ENCODE results near the gene FLOT2.
"Not testable (repeated sequence)": the region's sequence is repeated elsewhere in the genome, so short reads cannot be mapped to it uniquely, and the experiment has no call there.

Gene FLOT2

DNA sequence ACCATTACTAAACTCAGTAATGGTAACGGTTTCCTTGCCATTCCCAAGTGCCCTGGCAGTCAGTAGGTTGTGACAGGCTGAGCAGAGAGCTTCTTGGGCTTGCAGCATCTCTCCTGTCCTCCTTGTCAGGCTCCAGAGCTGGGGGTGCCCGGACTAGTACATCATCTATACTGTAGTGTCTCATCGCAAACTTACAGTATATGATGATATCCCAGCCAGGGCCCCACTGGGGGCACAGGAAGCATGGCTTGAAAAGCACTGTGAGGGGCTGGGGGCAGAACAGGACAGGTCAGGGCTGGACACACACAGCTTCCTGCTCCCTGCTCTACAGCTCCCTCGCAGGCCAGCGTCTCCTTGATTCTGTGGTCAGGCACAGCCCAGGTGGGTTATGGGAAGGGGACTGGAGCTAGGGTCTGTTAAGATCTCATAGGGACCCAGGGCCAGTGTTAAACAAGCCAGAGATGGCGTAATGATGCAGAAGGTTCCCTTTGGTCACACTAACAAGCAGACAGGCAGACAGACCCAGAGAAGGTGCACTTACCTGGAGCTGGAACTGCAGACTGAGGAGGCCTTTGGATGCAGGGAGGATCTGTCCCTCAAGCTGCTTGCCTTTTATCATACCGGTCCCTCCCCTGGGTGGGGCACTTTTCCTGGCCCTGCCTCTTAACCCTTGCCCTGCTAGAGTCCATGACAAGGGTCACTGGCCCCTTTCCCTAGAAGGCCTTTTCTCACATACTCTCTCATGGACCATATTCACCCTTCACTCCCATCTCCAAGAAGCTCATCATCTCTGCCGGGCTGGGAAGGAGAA is 35.9 kb downstream of the FLOT2 start:
- Mint-ChIP-seq H3K36me3 (ENCODE audit: low read depth) (peaks cover 21% of the 10 kb centered on the region), H3K27ac (no peak overlapping the region), H3K9me3 (no peaks in the 10 kb centered on the region), H3K27me3 (no peaks in the 10 kb centered on the region), H3K4me1 (peaks cover 20% of the 10 kb centered on the region), H3K4me3 (no peak overlapping the region)
- DNase-seq (no peak), ATAC-seq (no peak)

DNA sequence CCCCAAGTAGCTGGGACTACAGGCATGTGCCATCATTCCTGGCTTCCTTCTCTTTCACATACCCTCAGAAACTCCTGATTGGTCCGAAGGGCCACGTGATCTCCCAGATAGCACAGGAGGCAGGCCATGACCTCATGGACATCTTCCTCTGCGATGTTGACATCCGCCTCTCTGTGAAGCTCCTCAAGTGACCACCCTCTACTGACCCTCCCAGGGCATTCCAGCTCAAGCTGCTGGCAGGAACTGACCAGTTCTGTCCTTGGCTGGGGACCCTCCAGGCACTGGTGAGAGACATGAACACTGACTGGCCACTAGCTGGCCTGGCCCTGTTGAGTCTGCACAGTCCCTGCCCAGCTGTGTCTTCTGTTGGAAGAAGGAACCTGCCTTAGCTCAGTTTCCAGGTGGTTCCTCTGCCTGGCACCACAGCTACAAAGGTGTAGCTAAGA is 37.1 kb downstream of the FLOT2 start:
- H3K9me3 Mint-ChIP-seq: no peaks in the 10 kb centered on the region
- ATAC-seq (no peak), DNase-seq (no peak)
- H3K4me1 Mint-ChIP-seq: peaks cover 28% of the 10 kb centered on the region
- no peak overlapping the region for H3K4me3 Mint-ChIP-seq
- peaks cover 21% of the 10 kb centered on the region for H3K36me3 Mint-ChIP-seq (ENCODE audit: low read depth)
- no peak overlapping the region for H3K27ac Mint-ChIP-seq
- no peaks in the 10 kb centered on the region for H3K27me3 Mint-ChIP-seq

DNA sequence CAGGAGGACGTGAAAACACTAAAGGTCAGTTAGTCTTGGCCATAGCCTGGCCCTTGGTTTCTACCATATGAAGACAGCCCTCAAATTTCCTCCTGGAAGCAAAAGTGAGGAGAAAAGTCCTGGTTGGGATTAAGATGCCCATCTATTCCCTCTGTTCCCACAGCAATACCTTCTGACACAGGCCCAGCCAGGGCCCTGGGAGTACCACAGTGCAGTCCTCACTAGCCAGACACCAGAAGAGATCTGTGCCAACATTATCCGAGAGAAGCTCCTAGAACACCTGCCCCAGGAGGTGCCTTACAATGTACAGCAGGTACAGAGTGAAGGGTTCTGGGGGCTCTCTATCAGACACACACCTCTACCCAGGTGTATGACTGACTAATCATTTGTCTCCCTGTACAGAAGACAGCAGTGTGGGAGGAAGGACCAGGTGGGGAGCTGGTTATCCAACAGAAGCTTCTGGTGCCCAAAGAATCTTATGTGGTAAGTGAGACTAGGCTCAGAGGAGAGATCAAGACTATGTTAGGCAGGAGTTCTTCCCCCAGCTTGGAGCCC is 38.7 kb downstream of the FLOT2 start:
- H3K27me3 Mint-ChIP-seq: no peaks in the 10 kb centered on the region

DNA sequence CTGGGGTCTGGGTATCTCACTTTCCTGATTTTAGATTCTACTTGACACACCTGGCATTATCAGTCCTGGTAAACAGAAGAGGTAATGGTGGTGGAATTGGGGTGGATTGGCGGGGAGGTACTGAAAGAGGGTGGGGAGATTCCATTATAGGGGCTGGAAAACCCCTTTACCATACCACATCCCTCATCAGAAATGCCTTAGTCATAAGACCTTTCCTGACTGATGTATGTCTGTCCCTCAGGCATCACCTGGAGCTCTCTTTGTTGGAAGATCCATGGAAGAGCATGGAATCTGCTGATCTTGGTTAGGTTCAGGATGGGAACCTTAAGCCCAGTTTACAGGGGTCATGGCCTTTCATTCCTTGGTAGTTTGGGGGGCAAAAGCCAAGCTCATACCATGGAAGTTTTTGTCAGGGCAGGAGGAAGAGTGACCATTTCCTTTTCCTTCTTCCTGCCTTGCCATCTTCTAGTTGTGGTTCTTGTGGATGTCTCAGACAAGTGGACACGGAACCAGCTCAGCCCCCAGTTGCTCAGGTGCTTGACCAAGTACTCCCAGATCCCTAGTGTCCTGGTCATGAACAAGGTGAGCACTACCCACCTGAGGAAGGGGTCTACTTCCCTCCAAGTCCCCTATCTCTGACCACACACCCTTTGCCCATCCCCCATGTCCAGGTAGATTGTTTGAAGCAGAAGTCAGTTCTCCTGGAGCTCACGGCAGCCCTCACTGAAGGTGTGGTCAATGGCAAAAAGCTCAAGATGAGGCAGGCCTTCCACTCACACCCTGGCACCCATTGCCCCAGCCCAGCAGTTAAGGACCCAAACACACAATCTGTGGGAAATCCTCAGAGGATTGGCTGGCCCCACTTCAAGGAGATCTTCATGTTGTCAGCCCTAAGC is 39.4 kb downstream of the FLOT2 start:
- H3K27ac Mint-ChIP-seq: peak overlapping the region; percentile 77

More for the DNA sequence above, 38.7 kb downstream of the FLOT2 start:
- DNase-seq: no peak
- Mint-ChIP-seq H3K4me1 (peaks cover 38% of the 10 kb centered on the region), H3K4me3 (no peak overlapping the region), H3K36me3 (ENCODE audit: low read depth) (peaks cover 24% of the 10 kb centered on the region), H3K9me3 (no peaks in the 10 kb centered on the region), H3K27ac (peak overlapping the region; percentile 77)
- no peak for ATAC-seq

DNA sequence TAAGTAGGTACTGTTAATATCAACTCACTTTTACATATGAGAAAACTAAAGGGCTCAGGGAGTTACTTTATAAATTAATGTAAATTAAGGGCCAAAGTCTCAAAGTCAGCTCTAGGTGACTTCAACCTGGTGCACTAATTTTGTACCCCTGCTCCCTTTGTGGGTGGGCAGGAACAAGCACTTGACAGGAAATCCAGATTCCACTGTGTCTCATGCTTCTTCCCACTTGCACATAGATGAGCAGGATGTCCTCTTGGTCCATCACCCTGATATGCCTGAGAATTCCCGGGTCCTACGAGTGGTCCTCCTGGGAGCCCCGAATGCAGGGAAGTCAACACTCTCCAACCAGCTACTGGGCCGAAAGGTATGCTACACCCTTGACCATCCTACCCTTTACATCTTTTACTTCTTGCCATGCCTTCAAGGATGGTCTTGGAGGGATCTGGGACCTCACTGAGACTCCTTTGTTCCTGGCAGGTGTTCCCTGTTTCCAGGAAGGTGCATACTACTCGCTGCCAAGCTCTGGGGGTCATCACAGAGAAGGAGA is 41.4 kb downstream of the FLOT2 start:
- peaks cover 24% of the 10 kb centered on the region for H3K36me3 Mint-ChIP-seq (ENCODE audit: low read depth)
- H3K9me3 Mint-ChIP-seq: no peaks in the 10 kb centered on the region
- no peaks in the 10 kb centered on the region for H3K27me3 Mint-ChIP-seq
- H3K4me3 Mint-ChIP-seq: peak overlapping the region; percentile 95
- peak overlapping the region; percentile 98 for H3K27ac Mint-ChIP-seq
- DNase-seq (no peak), ATAC-seq (no peak)
- peaks cover 39% of the 10 kb centered on the region for H3K4me1 Mint-ChIP-seq

More for the DNA sequence above, 39.4 kb downstream of the FLOT2 start:
- no peaks in the 10 kb centered on the region for H3K9me3 Mint-ChIP-seq
- peaks cover 39% of the 10 kb centered on the region for H3K4me1 Mint-ChIP-seq
- no peaks in the 10 kb centered on the region for H3K27me3 Mint-ChIP-seq
- peaks cover 24% of the 10 kb centered on the region for H3K36me3 Mint-ChIP-seq (ENCODE audit: low read depth)
- no peak for ATAC-seq
- no peak for DNase-seq
- no peak overlapping the region for H3K4me3 Mint-ChIP-seq

DNA sequence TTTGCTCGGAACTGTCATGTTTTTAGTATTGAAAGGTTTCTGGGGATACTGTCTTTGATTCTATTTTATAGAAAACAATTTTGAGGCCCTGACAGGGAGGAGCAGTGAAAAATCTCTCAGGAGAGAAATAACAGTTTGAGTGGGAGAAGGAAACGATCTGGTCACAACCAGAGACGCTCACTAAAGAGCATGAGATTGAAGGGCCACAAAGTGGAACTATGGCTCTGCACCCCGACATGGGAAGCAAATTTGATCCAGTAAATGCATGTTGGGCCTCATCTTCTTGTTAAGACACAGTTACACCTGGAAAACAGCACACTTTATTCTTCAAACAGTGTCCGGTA is 42.2 kb downstream of the FLOT2 start:
- peak overlapping the region; percentile 95 for H3K4me3 Mint-ChIP-seq
- no peaks in the 10 kb centered on the region for H3K27me3 Mint-ChIP-seq
- peaks cover 39% of the 10 kb centered on the region for H3K4me1 Mint-ChIP-seq
- no peak for DNase-seq
- H3K36me3 Mint-ChIP-seq (ENCODE audit: low read depth): peaks cover 21% of the 10 kb centered on the region
- peak overlapping the region; percentile 98 for H3K27ac Mint-ChIP-seq
- no peaks in the 10 kb centered on the region for H3K9me3 Mint-ChIP-seq
- ATAC-seq: no peak

DNA sequence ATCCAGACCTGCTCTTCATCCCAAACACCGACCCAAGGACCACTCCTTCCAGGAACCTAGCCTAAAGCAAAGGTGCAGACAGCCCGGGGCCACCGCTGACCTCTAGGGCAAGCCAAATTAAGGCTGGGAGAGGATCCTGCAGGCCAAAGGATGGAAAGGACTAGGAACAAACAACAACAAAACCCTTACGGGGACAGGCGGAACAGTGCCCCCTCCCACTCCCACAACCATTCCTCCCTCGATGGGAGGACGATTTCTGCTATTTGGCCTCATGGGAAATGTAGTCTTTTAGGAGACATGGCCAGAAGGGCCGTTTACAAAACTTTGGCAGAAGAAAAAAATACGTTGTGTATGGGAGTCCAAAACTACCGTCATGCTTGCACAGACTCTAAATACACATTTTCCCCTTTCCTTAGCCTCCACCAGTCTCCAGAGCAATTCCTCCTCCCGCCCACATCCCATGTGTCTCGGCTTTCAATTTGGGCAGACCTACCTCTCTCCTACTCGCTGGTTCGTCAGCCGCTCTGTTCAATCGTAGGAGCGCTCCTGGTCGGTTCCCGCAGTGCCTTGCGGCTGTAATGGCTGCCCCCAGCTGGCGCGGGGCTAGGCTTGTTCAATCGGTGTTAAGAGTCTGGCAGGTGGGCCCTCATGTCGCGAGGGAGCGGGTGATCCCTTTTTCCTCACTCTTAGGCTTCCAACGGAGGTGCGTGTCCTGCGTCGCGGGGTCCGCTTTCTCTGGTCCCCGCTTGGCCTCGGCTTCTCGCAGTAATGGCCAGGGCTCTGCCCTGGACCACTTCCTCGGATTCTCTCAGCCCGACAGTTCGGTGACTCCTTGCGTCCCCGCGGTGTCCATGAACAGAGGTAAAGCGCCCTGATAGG is 42.8 kb downstream of the FLOT2 start, which contains the start of gene ERAL1:
ERAL1 (plus strand) TSS at position 560 of the 879 bp plus-strand sequence; CDS start at position 579, 19 bp downstream.
- peaks cover 39% of the 10 kb centered on the region for H3K4me1 Mint-ChIP-seq
- H3K36me3 Mint-ChIP-seq (ENCODE audit: low read depth): peaks cover 20% of the 10 kb centered on the region
- H3K27me3 Mint-ChIP-seq: no peaks in the 10 kb centered on the region
- H3K4me3 Mint-ChIP-seq: peak within 1 kb of the TSS; percentile 95
- peak within 1 kb of the TSS; percentile 98 for H3K27ac Mint-ChIP-seq
- ATAC-seq (peak; percentile 100), DNase-seq (peak; percentile 84)
- no peaks in the 10 kb centered on the region for H3K9me3 Mint-ChIP-seq

DNA sequence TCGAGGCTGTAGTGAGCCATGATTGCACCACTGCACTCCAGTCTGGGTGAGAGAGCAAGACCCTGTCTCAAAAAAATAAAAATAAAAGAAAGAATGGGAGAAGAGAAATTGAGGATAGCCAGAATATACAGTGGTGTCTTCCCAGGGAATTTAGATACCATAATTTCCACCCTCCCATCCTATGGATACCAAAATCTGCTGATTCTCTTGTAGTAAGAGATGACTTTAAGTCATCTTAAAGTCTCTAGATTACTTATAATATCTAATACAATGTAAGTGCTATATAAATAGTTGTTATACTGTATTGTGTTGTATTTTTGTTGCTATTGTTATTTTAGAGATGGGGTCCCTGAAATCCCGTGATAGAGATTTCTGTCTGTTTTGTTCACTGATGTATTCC is 44.2 kb downstream of the FLOT2 start:
- no peak for ATAC-seq

DNA sequence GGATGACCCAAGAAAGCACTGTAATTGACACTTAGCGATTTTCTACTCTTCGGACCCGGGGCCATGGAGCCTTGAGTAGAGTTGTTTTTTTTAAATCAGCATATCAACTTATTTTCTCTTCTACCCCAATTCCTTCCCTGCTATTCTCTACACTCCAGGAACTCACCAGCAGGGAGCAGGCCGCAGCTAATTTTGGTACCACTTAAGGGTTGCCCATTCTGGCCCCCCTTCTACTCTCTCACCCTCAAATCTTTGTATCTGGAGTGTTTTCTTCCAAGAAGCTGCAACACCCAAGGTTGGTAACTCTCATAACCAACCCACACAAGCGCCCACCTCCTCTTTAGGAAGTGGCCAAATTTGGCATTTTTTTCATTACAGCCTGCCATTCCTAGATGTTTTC is 48.3 kb downstream of the FLOT2 start:
- Mint-ChIP-seq H3K9me3 (no peaks in the 10 kb centered on the region), H3K4me1 (peaks cover 8% of the 10 kb centered on the region), H3K27me3 (no peaks in the 10 kb centered on the region), H3K36me3 (ENCODE audit: low read depth) (no peaks in the 10 kb centered on the region), H3K27ac (no peak overlapping the region), H3K4me3 (no peak overlapping the region)
- ATAC-seq: no peak
- no peak for DNase-seq

More for the DNA sequence above, 44.2 kb downstream of the FLOT2 start:
- Mint-ChIP-seq H3K27ac (no peak overlapping the region), H3K9me3 (no peaks in the 10 kb centered on the region), H3K4me1 (peaks cover 40% of the 10 kb centered on the region), H3K36me3 (ENCODE audit: low read depth) (peaks cover 11% of the 10 kb centered on the region), H3K4me3 (peak overlapping the region; percentile 25), H3K27me3 (no peaks in the 10 kb centered on the region)
- no peak for DNase-seq

DNA sequence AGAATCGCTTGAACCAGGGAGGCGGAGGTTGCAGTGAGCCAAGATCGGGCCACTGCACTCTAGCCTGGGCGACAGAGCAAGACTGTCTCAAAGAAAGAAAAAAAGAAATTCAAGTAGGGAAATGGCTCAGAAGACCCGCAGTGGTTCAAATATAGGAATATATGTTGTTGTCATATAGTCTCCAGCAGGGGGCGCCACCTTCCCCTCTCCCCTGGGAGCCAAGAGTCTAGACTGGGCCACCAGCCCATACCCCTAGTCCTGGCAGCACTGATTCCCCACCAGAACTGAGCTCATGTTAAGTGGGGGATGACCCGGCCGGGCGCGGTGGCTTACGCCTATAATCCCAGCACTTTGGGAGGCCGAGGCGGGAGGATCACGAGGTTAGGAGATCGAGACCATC is 48.9 kb downstream of the FLOT2 start:
- peak; percentile 79 for DNase-seq
- not testable (repeated sequence) for H3K4me1 Mint-ChIP-seq; H3K36me3 Mint-ChIP-seq (ENCODE audit: low read depth); H3K27me3 Mint-ChIP-seq; H3K4me3 Mint-ChIP-seq; H3K27ac Mint-ChIP-seq; H3K9me3 Mint-ChIP-seq
- ATAC-seq: peak; percentile 84

DNA sequence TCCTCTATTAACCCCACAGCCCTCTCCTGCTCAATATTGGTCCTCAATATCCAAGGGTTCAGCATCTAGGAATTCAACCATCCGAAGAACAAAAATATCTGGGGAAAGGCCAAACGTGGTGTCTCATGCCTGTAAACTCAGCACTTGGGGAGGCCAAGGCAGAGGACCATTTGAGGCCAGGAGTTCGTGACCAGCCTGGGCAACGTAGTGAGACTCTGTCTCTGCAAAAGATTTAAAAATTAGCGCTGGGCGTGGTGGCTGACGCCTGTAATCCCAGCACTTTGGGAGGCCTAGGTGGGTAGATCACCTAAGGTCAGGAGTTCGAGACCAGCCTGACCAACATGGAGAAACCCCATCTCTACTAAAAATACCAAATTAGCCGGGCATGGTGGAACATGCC is 50.8 kb downstream of the FLOT2 start:
- H3K9me3 Mint-ChIP-seq; H3K4me3 Mint-ChIP-seq; H3K27me3 Mint-ChIP-seq; ATAC-seq; H3K36me3 Mint-ChIP-seq (ENCODE audit: low read depth); H3K27ac Mint-ChIP-seq; DNase-seq: not testable (repeated sequence)
- peaks cover 19% of the 10 kb centered on the region for H3K4me1 Mint-ChIP-seq

DNA sequence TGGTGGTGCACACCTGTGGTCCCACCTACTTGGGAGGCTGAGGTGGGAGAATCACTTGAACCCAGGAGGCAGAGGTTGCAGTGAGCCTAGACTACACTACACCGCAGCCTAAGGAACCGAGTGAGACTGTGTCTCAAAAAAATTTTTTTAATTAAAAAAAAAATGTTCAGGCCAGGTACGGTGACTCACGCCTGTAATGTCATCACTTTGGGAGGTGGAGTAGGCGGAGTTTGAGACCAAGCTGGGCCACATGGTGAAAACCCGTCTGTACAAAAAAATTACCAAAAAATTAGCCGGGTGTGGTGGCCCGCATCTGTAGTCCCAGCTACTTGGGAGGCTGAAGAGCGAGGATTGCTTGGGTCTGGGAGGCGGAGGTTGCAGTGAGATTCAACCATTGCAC is 51.3 kb downstream of the FLOT2 start:
- Mint-ChIP-seq H3K27me3 (no peaks in the 10 kb centered on the region), H3K9me3 (no peaks in the 10 kb centered on the region), H3K4me3 (no peak overlapping the region), H3K4me1 (peaks cover 24% of the 10 kb centered on the region), H3K36me3 (ENCODE audit: low read depth) (peaks cover 2% of the 10 kb centered on the region), H3K27ac (no peak overlapping the region)
- DNase-seq (no peak), ATAC-seq (no peak)

DNA sequence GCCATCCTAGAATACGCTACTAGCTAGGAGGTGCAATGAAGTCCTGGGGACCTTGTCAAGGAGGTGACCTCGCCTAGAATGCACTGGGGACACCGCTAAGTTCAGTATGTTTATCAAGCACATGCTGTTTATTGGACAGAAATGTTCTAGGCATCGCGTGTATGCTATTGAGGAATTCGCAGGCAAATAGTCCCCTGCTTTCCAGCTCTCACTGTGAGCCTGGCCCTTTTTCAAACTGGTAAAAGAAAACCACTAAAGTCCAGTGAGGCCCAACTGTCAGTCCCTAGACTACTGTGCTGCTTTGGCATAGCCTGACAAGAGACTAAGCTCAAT is 53.8 kb downstream of the FLOT2 start:
- DNase-seq (no peak), ATAC-seq (no peak)
- Mint-ChIP-seq H3K36me3 (ENCODE audit: low read depth) (peaks cover 2% of the 10 kb centered on the region), H3K4me1 (peaks cover 35% of the 10 kb centered on the region), H3K4me3 (peak overlapping the region; percentile 98), H3K9me3 (no peaks in the 10 kb centered on the region), H3K27ac (peak overlapping the region; percentile 95), H3K27me3 (no peaks in the 10 kb centered on the region)
